ENCODE data around the gene CRTC1.

DNA sequence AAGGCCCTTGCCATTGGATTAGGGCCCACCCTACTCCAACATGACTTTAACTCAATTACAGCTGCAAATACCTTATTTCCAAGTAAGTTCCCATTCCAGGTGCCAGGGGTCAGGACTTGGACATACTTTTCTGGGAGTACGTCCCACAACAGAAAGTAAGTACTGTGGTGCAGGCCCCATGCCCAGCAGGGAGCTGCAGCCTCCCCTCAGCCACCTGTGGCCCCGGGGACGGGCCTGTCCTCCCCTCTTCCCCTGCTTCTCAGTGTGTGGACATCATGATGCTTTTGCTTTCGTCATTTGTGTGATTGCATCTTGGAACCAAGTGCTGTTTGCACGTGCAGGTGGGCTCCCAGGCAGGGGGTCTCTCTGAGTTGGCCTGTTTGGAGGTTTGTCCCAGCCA is 31.9 kb downstream of the CRTC1 start:
- TF ChIP-seq, protein P1, sequence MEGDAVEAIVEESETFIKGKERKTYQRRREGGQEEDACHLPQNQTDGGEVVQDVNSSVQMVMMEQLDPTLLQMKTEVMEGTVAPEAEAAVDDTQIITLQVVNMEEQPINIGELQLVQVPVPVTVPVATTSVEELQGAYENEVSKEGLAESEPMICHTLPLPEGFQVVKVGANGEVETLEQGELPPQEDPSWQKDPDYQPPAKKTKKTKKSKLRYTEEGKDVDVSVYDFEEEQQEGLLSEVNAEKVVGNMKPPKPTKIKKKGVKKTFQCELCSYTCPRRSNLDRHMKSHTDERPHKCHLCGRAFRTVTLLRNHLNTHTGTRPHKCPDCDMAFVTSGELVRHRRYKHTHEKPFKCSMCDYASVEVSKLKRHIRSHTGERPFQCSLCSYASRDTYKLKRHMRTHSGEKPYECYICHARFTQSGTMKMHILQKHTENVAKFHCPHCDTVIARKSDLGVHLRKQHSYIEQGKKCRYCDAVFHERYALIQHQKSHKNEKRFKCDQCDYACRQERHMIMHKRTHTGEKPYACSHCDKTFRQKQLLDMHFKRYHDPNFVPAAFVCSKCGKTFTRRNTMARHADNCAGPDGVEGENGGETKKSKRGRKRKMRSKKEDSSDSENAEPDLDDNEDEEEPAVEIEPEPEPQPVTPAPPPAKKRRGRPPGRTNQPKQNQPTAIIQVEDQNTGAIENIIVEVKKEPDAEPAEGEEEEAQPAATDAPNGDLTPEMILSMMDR (IDR thresholded peaks at IDR 0.05): no peak
- TF ChIP-seq POLR2A (IDR thresholded peaks at IDR 0.05): no peak
